ENCODE data around the gene SUN1. TPM values are rescaled to one million over a fixed set of nuclear protein-coding genes. Genes with fewer than 3 reads are reported as not detected.

Gene SUN1
- polyA plus RNA-seq, 1 of the 3 experiments (the other 2 are of a cell fraction), result 369 TPM

DNA sequence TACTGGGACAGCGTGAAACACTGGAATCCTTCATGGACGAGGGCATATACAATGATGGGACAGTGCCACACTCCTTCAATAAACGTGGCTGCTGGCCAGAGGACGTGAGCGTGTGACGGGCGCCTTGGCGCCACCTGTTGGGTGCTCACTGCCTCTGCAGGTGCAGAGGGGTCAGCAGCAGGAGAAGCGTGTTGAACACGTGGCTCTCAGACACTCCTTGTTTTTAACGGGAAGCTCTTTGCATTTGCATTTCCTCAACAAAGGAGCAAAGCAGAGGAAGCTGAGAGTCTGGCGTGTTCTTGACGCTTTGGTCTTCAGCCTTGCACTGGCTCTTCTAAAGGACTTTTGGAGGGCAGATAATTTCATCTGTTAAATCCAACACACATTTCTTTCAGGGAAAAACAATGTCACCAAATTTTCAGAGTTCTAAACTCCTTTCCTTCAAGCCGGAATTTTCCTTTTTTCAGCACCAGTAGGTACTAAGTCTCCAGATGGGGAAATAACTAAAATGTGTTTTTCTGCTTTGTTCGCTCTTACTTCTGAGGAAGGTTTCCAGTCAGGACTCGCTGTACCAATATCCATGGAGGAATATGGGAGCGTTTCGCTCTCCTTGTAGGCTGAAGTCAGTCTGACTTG lies 41.2 kb downstream of the SUN1 start (continued):
- TF ChIP-seq, protein P1, sequence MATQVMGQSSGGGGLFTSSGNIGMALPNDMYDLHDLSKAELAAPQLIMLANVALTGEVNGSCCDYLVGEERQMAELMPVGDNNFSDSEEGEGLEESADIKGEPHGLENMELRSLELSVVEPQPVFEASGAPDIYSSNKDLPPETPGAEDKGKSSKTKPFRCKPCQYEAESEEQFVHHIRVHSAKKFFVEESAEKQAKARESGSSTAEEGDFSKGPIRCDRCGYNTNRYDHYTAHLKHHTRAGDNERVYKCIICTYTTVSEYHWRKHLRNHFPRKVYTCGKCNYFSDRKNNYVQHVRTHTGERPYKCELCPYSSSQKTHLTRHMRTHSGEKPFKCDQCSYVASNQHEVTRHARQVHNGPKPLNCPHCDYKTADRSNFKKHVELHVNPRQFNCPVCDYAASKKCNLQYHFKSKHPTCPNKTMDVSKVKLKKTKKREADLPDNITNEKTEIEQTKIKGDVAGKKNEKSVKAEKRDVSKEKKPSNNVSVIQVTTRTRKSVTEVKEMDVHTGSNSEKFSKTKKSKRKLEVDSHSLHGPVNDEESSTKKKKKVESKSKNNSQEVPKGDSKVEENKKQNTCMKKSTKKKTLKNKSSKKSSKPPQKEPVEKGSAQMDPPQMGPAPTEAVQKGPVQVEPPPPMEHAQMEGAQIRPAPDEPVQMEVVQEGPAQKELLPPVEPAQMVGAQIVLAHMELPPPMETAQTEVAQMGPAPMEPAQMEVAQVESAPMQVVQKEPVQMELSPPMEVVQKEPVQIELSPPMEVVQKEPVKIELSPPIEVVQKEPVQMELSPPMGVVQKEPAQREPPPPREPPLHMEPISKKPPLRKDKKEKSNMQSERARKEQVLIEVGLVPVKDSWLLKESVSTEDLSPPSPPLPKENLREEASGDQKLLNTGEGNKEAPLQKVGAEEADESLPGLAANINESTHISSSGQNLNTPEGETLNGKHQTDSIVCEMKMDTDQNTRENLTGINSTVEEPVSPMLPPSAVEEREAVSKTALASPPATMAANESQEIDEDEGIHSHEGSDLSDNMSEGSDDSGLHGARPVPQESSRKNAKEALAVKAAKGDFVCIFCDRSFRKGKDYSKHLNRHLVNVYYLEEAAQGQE (IDR thresholded peaks at IDR 0.05; ENCODE audit: low read depth, low read length), result 0 out of 2 replicates have a peak, but pooled peaks have one; percentile 26
- no peak for TF ChIP-seq FOSL2 (IDR thresholded peaks at IDR 0.05; ENCODE audit: borderline replicate concordance, low read depth)
- TF ChIP-seq NFIC (IDR thresholded peaks at IDR 0.05; ENCODE audit: borderline replicate concordance), result peak; percentile 83
- no peak for TF ChIP-seq FOXM1 (IDR thresholded peaks at IDR 0.05; ENCODE audit: low read depth)
- TF ChIP-seq CHD2 (IDR thresholded peaks at IDR 0.05; ENCODE audit: low read length, partially characterized antibody), result peak; percentile 50
- peak; percentile 33; the same call in 1 of the 2 replicates for TF ChIP-seq TCF12 (IDR thresholded peaks at IDR 0.05)
- peak; percentile 77 for TF ChIP-seq RCOR1 (IDR thresholded peaks at IDR 0.05; ENCODE audit: low read length)
- TF ChIP-seq, protein P2, sequence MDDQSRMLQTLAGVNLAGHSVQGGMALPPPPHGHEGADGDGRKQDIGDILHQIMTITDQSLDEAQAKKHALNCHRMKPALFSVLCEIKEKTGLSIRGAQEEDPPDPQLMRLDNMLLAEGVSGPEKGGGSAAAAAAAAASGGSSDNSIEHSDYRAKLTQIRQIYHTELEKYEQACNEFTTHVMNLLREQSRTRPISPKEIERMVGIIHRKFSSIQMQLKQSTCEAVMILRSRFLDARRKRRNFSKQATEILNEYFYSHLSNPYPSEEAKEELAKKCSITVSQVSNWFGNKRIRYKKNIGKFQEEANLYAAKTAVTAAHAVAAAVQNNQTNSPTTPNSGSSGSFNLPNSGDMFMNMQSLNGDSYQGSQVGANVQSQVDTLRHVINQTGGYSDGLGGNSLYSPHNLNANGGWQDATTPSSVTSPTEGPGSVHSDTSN (IDR thresholded peaks at IDR 0.05), result no peak
- TF ChIP-seq, protein P3, sequence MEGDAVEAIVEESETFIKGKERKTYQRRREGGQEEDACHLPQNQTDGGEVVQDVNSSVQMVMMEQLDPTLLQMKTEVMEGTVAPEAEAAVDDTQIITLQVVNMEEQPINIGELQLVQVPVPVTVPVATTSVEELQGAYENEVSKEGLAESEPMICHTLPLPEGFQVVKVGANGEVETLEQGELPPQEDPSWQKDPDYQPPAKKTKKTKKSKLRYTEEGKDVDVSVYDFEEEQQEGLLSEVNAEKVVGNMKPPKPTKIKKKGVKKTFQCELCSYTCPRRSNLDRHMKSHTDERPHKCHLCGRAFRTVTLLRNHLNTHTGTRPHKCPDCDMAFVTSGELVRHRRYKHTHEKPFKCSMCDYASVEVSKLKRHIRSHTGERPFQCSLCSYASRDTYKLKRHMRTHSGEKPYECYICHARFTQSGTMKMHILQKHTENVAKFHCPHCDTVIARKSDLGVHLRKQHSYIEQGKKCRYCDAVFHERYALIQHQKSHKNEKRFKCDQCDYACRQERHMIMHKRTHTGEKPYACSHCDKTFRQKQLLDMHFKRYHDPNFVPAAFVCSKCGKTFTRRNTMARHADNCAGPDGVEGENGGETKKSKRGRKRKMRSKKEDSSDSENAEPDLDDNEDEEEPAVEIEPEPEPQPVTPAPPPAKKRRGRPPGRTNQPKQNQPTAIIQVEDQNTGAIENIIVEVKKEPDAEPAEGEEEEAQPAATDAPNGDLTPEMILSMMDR (IDR thresholded peaks at IDR 0.05), result peak; percentile 99
- peak; percentile 95 for TF ChIP-seq RAD21 (IDR thresholded peaks at IDR 0.05; ENCODE audit: low read length)
- peak; percentile 98 for TF ChIP-seq SIN3A (IDR thresholded peaks at IDR 0.05; ENCODE audit: borderline replicate concordance, low read depth, low read length)
- TF ChIP-seq RFX5 (IDR thresholded peaks at IDR 0.05; ENCODE audit: low read length), result no peak
- TF ChIP-seq, protein P4, sequence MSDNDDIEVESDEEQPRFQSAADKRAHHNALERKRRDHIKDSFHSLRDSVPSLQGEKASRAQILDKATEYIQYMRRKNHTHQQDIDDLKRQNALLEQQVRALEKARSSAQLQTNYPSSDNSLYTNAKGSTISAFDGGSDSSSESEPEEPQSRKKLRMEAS (IDR thresholded peaks at IDR 0.05; ENCODE audit: low read depth), result peak; percentile 99
- no peak for TF ChIP-seq JUND (IDR thresholded peaks at IDR 0.05)
- TF ChIP-seq SMC3 (IDR thresholded peaks at IDR 0.05; ENCODE audit: low read depth, low read length), result peak; percentile 98
- peak; percentile 100 for TF ChIP-seq MXI1 (IDR thresholded peaks at IDR 0.05; ENCODE audit: low read depth, low read length)
- no peak for TF ChIP-seq POLR2AphosphoS5 (IDR thresholded peaks at IDR 0.05; ENCODE audit: low read depth, low read length)
- TF ChIP-seq, protein P5, sequence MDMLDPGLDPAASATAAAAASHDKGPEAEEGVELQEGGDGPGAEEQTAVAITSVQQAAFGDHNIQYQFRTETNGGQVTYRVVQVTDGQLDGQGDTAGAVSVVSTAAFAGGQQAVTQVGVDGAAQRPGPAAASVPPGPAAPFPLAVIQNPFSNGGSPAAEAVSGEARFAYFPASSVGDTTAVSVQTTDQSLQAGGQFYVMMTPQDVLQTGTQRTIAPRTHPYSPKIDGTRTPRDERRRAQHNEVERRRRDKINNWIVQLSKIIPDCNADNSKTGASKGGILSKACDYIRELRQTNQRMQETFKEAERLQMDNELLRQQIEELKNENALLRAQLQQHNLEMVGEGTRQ (IDR thresholded peaks at IDR 0.05; ENCODE audit: borderline replicate concordance, low read depth, low read length), result peak; percentile 32; the same call in 1 of the 2 replicates
- no peak for TF ChIP-seq ELF1 (IDR thresholded peaks at IDR 0.05)
- TF ChIP-seq, protein P6, sequence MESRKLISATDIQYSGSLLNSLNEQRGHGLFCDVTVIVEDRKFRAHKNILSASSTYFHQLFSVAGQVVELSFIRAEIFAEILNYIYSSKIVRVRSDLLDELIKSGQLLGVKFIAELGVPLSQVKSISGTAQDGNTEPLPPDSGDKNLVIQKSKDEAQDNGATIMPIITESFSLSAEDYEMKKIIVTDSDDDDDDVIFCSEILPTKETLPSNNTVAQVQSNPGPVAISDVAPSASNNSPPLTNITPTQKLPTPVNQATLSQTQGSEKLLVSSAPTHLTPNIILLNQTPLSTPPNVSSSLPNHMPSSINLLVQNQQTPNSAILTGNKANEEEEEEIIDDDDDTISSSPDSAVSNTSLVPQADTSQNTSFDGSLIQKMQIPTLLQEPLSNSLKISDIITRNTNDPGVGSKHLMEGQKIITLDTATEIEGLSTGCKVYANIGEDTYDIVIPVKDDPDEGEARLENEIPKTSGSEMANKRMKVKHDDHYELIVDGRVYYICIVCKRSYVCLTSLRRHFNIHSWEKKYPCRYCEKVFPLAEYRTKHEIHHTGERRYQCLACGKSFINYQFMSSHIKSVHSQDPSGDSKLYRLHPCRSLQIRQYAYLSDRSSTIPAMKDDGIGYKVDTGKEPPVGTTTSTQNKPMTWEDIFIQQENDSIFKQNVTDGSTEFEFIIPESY (IDR thresholded peaks at IDR 0.05; ENCODE audit: borderline replicate concordance, low read depth), result no peak
- TF ChIP-seq EP300 (IDR thresholded peaks at IDR 0.05; ENCODE audit: borderline replicate concordance in 1 of 2, low read depth in 1 of 2, low read length in 1 of 2), result peak in 1 of 2 experiments; percentile 7; a peak in 1 of 4 replicates
